Measurements from ENCODE around the gene SPARC.

DNA sequence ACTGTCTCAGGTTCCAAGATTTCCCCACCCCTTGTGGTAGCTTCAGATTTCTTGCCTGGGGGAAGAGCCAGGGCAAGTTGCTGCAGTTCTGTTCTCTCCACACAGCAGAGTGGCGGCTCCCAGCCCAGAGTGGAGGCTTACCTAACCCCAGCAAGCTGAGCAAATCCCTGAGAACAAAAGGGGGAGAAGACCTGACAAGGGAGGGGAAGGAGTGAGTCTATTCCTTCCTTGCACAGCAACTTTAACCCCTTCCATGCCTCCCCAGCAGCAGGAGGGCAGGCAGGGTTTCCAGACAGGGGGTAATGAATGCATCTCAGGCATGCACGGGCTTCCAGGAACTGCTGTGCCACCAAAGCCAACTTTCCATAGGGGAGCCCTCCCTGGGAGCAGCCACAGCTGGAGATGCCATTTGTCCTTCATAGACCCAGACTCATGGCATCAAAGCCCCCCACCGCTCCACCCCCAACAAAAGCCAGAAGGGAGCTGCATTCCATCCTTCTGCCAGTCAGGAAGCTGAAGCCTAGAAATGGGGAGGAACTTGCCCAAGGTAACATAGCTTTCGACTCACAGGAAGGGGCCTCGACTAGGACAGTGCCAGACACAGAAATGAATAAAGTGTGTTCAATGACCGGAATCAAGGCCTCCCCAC is 66.8 kb downstream of the SPARC start:
- no peak for TF ChIP-seq POLR2A (IDR thresholded peaks at IDR 0.05)
- no peak for TF ChIP-seq POLR2AphosphoS5 (IDR thresholded peaks at IDR 0.05)
